Measurements from ENCODE around the gene HPS4.
A peak's percentile ranks its signal among the peaks of the same experiment; 100 is the strongest.
"Not testable (repeated sequence)": the region's sequence is repeated elsewhere in the genome, so short reads cannot be mapped to it uniquely, and the experiment has no call there.

Gene HPS4

DNA sequence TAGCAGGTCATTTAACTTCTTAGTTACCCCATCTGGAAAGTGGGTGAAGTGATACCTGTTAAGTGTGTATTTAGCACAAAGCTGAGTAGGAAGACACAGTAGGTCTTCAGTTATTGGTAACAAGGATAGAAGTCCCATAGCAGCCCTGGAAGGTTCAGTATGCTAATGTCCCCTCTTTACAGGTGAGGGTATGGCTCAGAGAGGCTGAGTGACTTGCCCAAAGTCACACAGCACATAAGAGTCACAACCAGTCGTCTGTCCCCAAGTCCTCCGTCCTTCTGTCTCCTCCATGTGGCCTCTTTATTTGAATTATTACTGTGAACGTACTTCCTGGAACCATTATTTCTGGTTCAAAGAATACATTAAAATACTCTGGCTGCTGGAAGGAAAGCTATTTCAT is 44.0 kb downstream of the HPS4 start:
- DNase-seq = no peak

- not testable (repeated sequence) for DNase-seq
Measured at GRCh38 chr22:26438776-26439175, 44.8 kb downstream of the HPS4 start.

DNA sequence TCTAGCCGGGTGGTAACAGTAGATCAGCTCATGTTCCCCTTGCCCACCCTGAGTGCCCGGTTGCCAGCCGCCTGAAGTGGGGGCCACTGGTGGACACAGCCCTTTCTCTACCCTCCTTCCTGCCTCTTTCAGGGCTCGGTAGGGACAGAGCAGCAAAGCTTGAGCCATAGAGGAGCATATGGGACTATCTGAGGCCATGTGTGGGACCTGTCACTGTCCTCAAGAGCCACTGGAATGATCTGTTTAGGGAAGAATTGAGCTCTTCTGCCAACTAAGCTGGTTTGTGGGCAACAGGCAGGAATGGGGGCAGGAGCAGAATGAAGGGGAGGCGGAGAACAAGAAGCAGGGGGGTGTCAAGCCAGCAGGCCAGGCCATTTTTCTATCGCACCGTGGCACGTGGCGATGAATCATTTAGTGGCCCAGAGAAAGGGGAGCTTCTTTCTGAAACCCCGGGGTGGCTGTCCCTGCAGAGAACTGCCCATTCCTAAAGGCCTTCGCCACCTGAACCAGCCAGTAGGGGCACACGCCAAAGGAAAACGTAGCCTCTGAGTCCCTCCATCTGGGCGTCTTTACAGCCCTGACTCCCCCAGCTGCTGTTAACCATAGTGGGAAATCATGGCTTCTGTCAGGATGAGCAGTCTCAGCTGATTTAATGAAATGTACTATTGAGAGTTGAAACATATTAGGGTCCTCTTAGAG is 45.7 kb downstream of the HPS4 start:
- no peak for DNase-seq

DNA sequence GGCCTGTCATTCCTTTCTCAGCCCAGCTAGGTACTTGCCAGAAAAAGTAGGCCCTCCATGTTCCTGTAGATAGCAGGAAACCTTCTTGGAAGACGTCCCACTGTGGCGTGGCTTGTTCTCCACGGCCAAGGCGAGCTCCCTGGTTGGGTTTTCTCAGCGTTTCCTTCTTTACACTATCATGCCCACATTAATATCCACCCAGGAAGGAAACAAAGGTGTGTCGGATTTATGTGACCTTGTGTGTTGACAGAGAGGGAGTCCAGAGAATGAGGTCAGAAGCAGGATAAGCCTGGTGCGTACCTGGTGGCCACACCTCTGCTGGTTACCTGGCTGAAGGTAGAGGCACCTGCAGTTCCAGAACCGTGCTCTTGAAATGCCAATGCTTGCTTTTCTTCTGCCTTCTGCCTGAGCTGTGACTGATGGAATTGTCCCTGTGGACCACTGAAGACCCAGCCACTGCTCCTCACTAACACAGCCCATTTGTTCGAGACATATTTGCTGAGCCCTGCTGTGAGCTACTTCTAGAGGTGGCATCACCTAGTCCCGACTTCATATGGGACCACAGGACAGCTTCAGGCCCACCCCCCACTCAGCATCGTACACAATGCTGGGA is 46.6 kb downstream of the HPS4 start:
- no peak for DNase-seq

DNA sequence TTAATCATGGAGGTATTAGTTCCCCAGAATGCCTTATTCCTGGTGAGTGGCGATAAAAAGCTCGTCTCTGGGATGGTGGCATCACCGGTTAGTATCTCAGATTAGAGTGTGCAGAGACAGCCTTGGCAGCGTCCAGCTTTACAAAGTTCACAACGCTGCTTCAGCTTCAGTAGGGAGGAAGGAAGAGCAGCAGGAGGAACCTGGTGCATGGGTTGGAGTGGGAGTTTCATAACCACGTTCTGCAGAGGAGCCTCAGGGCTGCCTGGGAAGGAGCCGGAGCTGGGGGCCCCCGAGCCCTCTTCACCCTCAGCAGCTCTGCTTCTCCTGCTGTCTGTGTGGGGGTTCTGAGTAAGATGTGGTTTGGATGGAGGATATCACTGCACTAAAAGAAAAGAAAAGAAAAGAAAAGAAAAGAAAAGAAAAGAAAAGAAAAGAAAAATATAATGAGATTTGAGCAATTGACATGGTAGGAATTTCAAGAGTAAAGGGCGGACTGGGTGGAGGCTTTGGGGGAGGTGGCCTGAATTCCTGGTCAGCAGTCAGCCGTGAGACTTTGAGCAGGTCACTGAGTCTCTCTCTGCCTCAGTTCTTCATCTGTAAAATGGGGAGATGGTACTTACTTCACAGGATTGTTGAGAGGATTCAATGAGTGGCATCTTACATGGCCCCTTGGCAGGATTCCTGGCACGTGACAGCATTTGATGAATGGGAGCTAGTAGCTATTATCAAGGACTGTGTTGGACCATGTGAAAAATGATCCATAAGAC is 48.1 kb downstream of the HPS4 start:
- no peak for DNase-seq

DNA sequence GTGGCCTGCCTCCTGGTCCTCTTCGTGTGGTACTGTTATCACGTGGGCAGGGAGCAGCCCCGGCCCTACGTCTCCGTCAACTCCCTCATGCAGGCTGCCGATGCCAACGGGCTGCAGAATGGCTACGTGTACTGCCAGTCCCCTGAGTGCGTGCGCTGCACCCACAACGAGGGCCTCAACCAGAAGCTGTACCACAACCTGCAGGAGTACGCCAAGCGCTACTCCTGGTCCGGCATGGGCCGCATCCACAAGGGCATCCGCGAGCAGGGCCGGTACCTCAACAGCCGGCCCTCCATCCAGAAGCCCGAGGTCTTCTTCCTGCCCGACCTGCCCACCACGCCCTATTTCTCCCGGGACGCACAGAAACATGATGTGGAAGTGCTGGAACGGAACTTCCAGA is 49.8 kb downstream of the HPS4 start:
- no peak for DNase-seq

DNA sequence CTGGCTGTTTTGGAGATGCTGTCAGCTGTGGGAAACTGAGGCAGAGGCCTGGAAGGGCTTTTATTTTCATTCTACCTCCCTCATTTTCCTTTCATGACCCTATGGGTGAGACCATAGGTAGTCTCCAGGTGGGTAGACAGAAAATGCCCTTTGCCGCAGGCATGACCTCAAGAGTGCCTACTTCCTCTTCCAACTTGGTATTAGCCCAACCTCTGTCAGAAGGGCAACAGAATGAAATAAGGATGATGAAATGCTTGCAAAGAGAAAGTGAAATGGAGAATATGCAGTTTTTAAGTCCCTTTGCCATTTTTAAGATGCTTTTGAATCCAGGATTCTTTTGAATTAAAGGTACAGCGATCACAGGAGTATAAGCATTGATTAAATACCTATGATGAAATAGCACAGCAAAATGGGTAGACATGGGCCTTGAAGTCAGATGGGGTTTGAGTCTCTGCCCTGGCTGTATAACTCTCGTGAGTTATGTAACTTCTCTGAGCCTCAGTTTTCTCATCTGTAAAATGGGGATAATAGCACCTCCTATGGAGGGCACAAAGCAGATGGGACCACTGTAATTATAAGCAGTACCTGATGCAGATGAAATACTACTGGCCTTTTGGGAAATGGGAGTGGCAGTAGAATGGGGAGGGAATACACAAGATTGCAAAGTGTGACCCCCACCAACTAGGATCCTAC is 50.8 kb downstream of the HPS4 start:
- DNase-seq = no peak

GRCh38 chr22:26431261-26431995 is 52.2 kb downstream of the HPS4 start:
- DNase-seq = no peak

- no peak for DNase-seq
Measured at GRCh38 chr22:26430600-26430999, 53.0 kb downstream of the HPS4 start.

GRCh38 chr22:26429458-26430286 is 53.9 kb downstream of the HPS4 start:
- DNase-seq = no peak

GRCh38 chr22:26428515-26429457 is 54.8 kb downstream of the HPS4 start, which contains the start of gene ASPHD2:
TSS of gene ASPHD2 (plus strand) at chr22:26429260. CDS start at chr22:26433616, 4,356 bp downstream.
- peak; percentile 18 for DNase-seq

GRCh38 chr22:26426924-26427323 is 56.7 kb downstream of the HPS4 start:
- no peak for DNase-seq

- no peak for DNase-seq
Measured at GRCh38 chr22:26418620-26419019, 65.0 kb downstream of the HPS4 start.

DNA sequence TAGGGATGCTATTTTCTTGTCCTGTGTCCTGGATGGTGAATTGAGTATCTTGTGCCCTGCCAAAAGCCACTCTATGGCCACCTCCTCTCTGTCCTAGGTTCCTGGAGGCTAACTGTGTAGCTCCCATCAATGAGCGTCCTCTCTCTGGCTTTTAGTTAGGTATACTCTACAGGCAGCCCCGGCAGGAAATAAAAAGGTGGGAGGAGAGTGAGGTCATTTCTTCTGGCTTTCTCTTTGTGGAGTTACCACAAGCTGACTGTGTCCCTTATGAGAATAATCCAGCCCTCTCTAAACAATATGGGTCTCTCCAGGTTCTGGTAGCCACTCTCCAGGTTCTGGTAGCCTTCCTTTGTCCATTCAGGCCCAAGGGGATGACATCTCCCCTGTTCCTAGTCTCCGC is 66.2 kb downstream of the HPS4 start:
- DNase-seq = no peak

GRCh38 chr22:26416670-26417276 is 66.8 kb downstream of the HPS4 start:
- peak; percentile 62 for DNase-seq

- no peak for DNase-seq
Measured at GRCh38 chr22:26416256-26416655, 67.3 kb downstream of the HPS4 start.

- DNase-seq = no peak
Measured at GRCh38 chr22:26414347-26414746, 69.2 kb downstream of the HPS4 start.

GRCh38 chr22:26410386-26410785 is 73.2 kb downstream of the HPS4 start:
- DNase-seq = no peak

- DNase-seq = no peak
Measured at GRCh38 chr22:26409719-26410335, 73.8 kb downstream of the HPS4 start.
